ENCODE data around the gene DAP. TPM values are rescaled to one million over a fixed set of nuclear protein-coding genes. Genes with fewer than 3 reads are reported as not detected.

The DAP gene
- total and polyA plus RNA-seq, 7 donors: 25.7 to 131 (median 38.5) TPM

- TF ChIP-seq CTCF (IDR thresholded peaks at IDR 0.05) (no peak), EP300 (IDR thresholded peaks at IDR 0.05) (no peak), POLR2A (IDR thresholded peaks at IDR 0.05) (no peak), POLR2AphosphoS5 (IDR thresholded peaks at IDR 0.05) (no peak)
- no peak overlapping the region for H3K27ac ChIP-seq
- DNase-seq: no peak
- WGBS, 2 donors: 37 to 63% methylated on average over 3 of the region's 3 CpGs
- no peaks in the 10 kb centered on the region for H3K36me3 ChIP-seq
- no peaks in the 10 kb centered on the region for H3K4me1 ChIP-seq
- H3K27me3 ChIP-seq: no peaks in the 10 kb centered on the region
- H3K9me3 ChIP-seq: no peaks in the 10 kb centered on the region
- H3K4me3 ChIP-seq: no peak overlapping the region
- intact Hi-C loops (cut with DNase I): no loop called here
Measured at GRCh38 chr5:10797261-10797660, 36.2 kb upstream of the DAP start.

DNA sequence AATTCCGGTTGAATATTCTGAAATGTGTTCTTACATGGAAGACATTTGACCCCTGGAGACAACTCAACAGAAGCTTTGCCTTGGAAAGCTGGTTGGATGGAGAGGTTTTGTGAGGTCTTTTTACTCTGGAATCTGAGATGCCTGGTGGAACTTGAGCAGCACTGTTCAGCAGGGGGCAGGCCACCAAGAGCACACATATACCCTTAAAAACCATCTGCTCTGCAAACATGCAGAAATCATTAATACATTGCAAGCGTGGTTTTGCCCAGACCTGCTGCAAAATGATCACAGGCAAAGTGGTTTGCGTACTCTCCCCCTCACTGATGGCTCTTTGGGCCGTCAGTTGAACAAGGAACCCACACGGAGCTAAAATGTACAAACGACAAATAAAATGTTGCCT, 32.8 kb upstream of the DAP start:
- WGBS, 2 donors: 73 to 77% methylated on average over 6 of the region's 6 CpGs

GRCh38 chr5:10792336-10792735, 31.3 kb upstream of the DAP start:
- TF ChIP-seq POLR2A (IDR thresholded peaks at IDR 0.05) (no peak), EP300 (IDR thresholded peaks at IDR 0.05) (no peak), CTCF (IDR thresholded peaks at IDR 0.05) (no peak), POLR2AphosphoS5 (IDR thresholded peaks at IDR 0.05) (no peak)
- 19 to 39% methylated on average over 1 of the region's 1 CpG for WGBS, 2 donors
- no peaks in the 10 kb centered on the region for H3K9me3 ChIP-seq
- peaks cover 0 to 8% (median 0%) of the 10 kb centered on the region in 4 donors for H3K4me1 ChIP-seq
- no peak overlapping the region for H3K27ac ChIP-seq
- no peak overlapping the region for H3K4me3 ChIP-seq
- intact Hi-C loops (cut with DNase I): no loop called here
- DNase-seq: no peak
- no peaks in the 10 kb centered on the region for H3K27me3 ChIP-seq
- no peaks in the 10 kb centered on the region for H3K36me3 ChIP-seq

More for the DNA sequence above, 32.8 kb upstream of the DAP start:
- Histone ChIP-seq H3K4me3 (no peak overlapping the region), H3K27ac (no peak overlapping the region), H3K9me3 (no peaks in the 10 kb centered on the region), H3K4me1 (peaks cover 0 to 8% (median 0%) of the 10 kb centered on the region in 4 donors), H3K27me3 (no peaks in the 10 kb centered on the region), H3K36me3 (no peaks in the 10 kb centered on the region)
- intact Hi-C loops (cut with DNase I): no loop called here
- TF ChIP-seq POLR2A (IDR thresholded peaks at IDR 0.05) (no peak), CTCF (IDR thresholded peaks at IDR 0.05) (no peak), POLR2AphosphoS5 (IDR thresholded peaks at IDR 0.05) (no peak), EP300 (IDR thresholded peaks at IDR 0.05) (no peak)
- no peak for DNase-seq

DNA sequence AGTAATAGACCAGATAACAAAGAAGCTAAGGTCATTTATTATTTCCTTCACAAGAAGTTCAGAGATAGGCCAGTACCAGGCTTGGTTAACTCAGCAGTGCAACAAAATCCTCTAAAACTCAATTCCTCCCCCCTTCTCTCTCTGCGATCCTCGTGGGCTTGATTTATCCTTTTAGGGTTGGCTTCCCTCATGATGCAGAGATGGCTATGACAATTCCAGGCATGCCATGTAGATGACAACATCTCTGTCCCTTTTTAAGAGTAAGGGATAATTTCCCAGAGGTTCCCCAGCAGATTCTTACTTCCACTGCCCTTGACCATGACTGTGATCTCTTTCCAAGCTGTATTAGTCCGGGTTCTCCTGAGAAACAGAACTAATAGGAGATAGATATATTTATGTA, 28.7 kb upstream of the DAP start:
- H3K9me3 ChIP-seq: no peaks in the 10 kb centered on the region
- H3K4me3 ChIP-seq: no peak overlapping the region
- no peaks in the 10 kb centered on the region for H3K36me3 ChIP-seq
- TF ChIP-seq POLR2A (IDR thresholded peaks at IDR 0.05) (no peak), EP300 (IDR thresholded peaks at IDR 0.05) (no peak), CTCF (IDR thresholded peaks at IDR 0.05) (no peak), POLR2AphosphoS5 (IDR thresholded peaks at IDR 0.05) (no peak)
- H3K4me1 ChIP-seq: peaks cover 0 to 8% (median 0%) of the 10 kb centered on the region in 4 donors
- WGBS, 2 donors: 78 to 86% methylated on average over 3 of the region's 3 CpGs
- H3K27ac ChIP-seq: peak overlapping the region in 2 of 4 donors; percentile 8 to 26
- no peaks in the 10 kb centered on the region for H3K27me3 ChIP-seq
- no peak for DNase-seq
- intact Hi-C loops (cut with DNase I): no loop called here

DNA sequence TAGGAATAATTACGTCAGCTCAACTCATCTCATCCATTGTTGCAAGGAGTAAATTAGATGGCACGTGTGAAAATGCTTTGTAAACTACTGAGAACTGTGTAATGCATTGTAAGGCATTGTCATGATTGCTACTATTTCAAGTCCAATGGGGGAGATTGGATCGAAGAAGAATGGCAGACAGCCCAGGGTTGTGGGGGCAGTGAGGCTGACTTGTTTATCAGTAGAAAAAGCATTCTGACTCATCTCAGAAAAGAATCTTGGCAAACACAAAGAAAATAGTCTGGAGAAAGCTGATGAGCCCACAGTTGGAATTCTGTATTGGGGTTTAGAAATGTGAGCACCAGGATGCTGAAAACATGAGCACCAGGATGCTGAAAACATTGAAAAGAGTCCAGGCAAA, 28.0 kb upstream of the DAP start:
- DNase-seq: no peak
- TF ChIP-seq CTCF (IDR thresholded peaks at IDR 0.05): no peak
- TF ChIP-seq EP300 (IDR thresholded peaks at IDR 0.05): no peak
- TF ChIP-seq POLR2A (IDR thresholded peaks at IDR 0.05): no peak
- TF ChIP-seq POLR2AphosphoS5 (IDR thresholded peaks at IDR 0.05): no peak
- no peaks in the 10 kb centered on the region for H3K36me3 ChIP-seq
- peaks cover 0 to 8% (median 0%) of the 10 kb centered on the region in 4 donors for H3K4me1 ChIP-seq
- H3K4me3 ChIP-seq: no peak overlapping the region
- no peaks in the 10 kb centered on the region for H3K9me3 ChIP-seq
- H3K27ac ChIP-seq: peak overlapping the region in 2 of 4 donors; percentile 8 to 26
- 74 to 82% methylated on average over 3 of the region's 3 CpGs for WGBS, 2 donors
- intact Hi-C loops (cut with DNase I): no loop called here
- no peaks in the 10 kb centered on the region for H3K27me3 ChIP-seq
